Right atrium auricular region (tissue), 2 donors: ENCODE results near the gene EED. TPM values are rescaled to one million over a fixed set of nuclear protein-coding genes. Genes with fewer than 3 reads are reported as not detected.
A peak's percentile ranks its signal among the peaks of the same experiment; 100 is the strongest.

Experiments used
- DNase-seq: peaks from one replicate; pipeline ENCODE4 v3.0.0-alpha.2; 2019; ENCODE audit warnings: low spot score
- H3K27ac ChIP-seq, 2 donors: fragments of 200-600 bp; sonication (generic); 1 replicate in 1 of 2; 2 replicates in 1 of 2; pipeline ENCODE4 v1.5.1; 2016 to 2019
- H3K27me3 ChIP-seq, 2 donors: fragments of 200-600 bp; sonication (generic); one replicate each; pipeline versions ENCODE4 v1.5.1 to v1.6.0; 2017 to 2019
- H3K36me3 ChIP-seq: fragments of 200-600 bp; sonication (generic); one replicate; pipeline ENCODE4 v1.5.1; 2016
- H3K4me1 ChIP-seq, 2 donors: fragments of 200-600 bp; sonication (generic); one replicate each; pipeline versions ENCODE4 v1.5.1 to v1.6.0; 2017 to 2019
- H3K4me3 ChIP-seq, 2 donors: fragments of 200-600 bp; sonication (generic); 1 replicate in 1 of 2; 2 replicates in 1 of 2; pipeline ENCODE4 v1.5.1; 2017 to 2019; ENCODE audit warnings: mild to moderate bottlenecking in 1 of 2, moderate library complexity in 1 of 2
- H3K9me3 ChIP-seq, 2 donors: fragments of 200-600 bp; sonication (generic); one replicate each; pipeline ENCODE4 v1.5.1; 2019
- CTCF ChIP-seq, 2 donors: fragments of 200-600 bp; sonication (generic); IDR thresholded peaks; one replicate each; pipeline ENCODE4 v1.5.1; 2019; ENCODE audit warnings: antibody characterized with exemption in 2 of 2
- total RNA-seq, 2 donors: library from RNA; depleted of rRNA; stranded (reverse); fragments of >200 nt; gene quantifications; one replicate each; pipeline ENCODE4 v1.1.0, GENCODE V29; 2016

The EED gene
- total RNA-seq, 2 donors from 2014 or later, result 8.2 to 8.3 TPM

DNA sequence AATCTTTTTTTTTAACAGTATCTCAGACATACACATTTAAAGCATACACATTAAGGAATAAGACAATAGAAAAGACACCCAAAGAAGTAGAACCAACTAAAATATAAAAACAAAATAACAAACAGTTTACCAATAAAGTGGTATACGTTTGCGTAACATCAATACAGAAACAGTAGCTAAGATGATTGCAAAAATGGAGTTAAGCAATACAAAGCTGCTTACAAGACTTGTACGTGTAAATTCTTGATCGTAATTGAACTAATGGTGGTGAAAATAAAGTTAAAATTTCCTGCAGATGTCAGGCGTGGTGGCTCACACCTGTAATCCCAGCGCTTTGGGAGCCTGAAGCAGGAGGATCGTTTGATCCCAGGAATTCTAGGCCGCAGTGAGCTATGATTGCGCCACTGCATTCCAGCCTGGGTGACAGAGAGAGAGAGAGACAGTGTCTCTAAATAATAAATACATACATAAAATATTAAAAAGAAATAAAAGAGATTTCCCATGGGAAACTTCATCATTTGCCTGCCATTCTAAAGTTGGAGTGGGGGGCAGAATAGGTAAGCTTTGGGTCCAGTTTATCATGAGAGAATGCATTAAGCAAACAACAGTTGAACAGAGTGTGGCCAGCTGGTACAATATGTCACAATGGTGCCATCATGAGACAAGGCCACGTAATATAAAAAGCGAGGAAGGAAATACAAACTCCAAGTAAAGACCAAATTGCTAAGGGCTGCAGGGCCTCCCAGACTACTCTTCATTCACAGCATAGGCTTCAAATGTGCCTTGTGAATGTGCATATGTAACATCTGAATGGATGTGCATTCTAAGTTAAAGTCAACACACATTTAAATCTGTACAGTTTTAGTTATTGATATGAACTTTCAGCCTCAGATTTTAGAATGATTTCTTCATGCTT is 38.9 kb upstream of the EED start:
- peak in 1 of 2 donors; percentile 28 for TF ChIP-seq CTCF (IDR thresholded peaks at IDR 0.05)
- H3K27me3 ChIP-seq, result no peaks in the 10 kb centered on the region
- no peak for DNase-seq
- no peaks in the 10 kb centered on the region for H3K4me1 ChIP-seq
- no peak overlapping the region for H3K4me3 ChIP-seq
- H3K27ac ChIP-seq, result no peak overlapping the region
- no peaks in the 10 kb centered on the region for H3K36me3 ChIP-seq
- H3K9me3 ChIP-seq, result no peaks in the 10 kb centered on the region

- no peaks in the 10 kb centered on the region for H3K27me3 ChIP-seq
- DNase-seq, result no peak
- no peak overlapping the region for H3K4me3 ChIP-seq
- no peak for TF ChIP-seq CTCF (IDR thresholded peaks at IDR 0.05)
- no peaks in the 10 kb centered on the region for H3K4me1 ChIP-seq
- H3K9me3 ChIP-seq, result no peaks in the 10 kb centered on the region
- H3K27ac ChIP-seq, result no peak overlapping the region
- H3K36me3 ChIP-seq, result no peaks in the 10 kb centered on the region
These were observed 38.2 kb upstream of the EED start for GRCh38 chr11:86206337-86206695.

- H3K36me3 ChIP-seq, result no peaks in the 10 kb centered on the region
- no peak for DNase-seq
- no peak for TF ChIP-seq CTCF (IDR thresholded peaks at IDR 0.05)
- H3K4me3 ChIP-seq, result no peak overlapping the region
- no peak overlapping the region for H3K27ac ChIP-seq
- H3K4me1 ChIP-seq, result no peaks in the 10 kb centered on the region
- no peaks in the 10 kb centered on the region for H3K27me3 ChIP-seq
- no peaks in the 10 kb centered on the region for H3K9me3 ChIP-seq
These were observed 37.1 kb upstream of the EED start for GRCh38 chr11:86207413-86207812.

GRCh38 chr11:86208572-86208971 is 36.0 kb upstream of the EED start:
- DNase-seq, result no peak
- no peak overlapping the region for H3K4me3 ChIP-seq
- no peaks in the 10 kb centered on the region for H3K9me3 ChIP-seq
- no peaks in the 10 kb centered on the region for H3K4me1 ChIP-seq
- no peak overlapping the region for H3K27ac ChIP-seq
- no peaks in the 10 kb centered on the region for H3K36me3 ChIP-seq
- TF ChIP-seq CTCF (IDR thresholded peaks at IDR 0.05), result no peak
- no peaks in the 10 kb centered on the region for H3K27me3 ChIP-seq

DNA sequence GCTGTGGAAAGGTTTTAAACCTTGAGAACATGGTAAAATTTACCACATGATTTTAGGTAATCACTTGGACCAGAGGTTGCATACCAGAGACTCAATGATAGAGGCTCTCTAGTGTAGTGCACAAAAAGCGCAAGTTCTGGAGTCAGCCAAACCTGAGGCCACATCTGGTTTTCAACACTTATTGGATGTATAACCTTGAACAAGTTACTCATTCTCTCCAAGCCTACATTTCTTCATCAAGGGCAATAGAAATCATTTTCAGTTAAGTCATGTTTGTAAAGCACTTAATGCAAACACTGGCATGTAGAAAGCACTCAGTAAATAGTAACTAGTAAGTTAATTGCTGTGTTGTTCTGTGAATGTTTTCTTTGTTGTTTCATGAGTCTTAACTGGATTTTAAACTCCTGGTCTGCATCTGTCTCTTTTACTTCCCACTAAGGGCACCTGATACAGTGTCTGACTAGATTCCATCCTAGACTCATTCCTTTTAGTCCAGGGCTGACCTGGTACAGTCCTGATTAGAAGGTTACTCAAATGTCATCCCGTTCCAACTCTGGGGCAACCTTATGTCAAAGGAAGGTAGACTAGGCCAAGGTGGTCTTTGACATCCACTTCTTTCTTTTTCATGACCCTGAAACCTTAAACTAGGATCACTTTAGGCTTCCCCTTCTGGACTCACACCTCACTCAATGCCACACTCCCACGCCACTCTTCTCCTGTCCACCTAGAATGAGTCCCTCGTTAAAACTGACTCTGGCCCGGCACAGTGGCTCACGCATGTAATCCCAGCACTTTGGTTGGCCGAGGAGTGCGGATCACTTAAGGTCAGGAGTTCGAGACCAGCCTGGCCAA is 34.5 kb upstream of the EED start:
- no peak for DNase-seq
- H3K36me3 ChIP-seq, result no peaks in the 10 kb centered on the region
- H3K9me3 ChIP-seq, result no peaks in the 10 kb centered on the region
- H3K4me1 ChIP-seq, result no peaks in the 10 kb centered on the region
- no peak overlapping the region for H3K4me3 ChIP-seq
- TF ChIP-seq CTCF (IDR thresholded peaks at IDR 0.05), result no peak
- no peak overlapping the region for H3K27ac ChIP-seq
- no peaks in the 10 kb centered on the region for H3K27me3 ChIP-seq
